Cortex of kidney (tissue), 1 donor: ENCODE results near the gene PPY.
"Not testable (repeated sequence)": the region's sequence is repeated elsewhere in the genome, so short reads cannot be mapped to it uniquely, and the experiment has no call there.

ENCODE experiments used
- DNase-seq: peaks from one replicate; lab custom pipeline; 2025; lab: John Stamatoyannopoulos, UW

Gene PPY

GRCh38 chr17:43962479-43962878 lies 20.2 kb upstream of the PPY start:
- no peak for DNase-seq

- no peak for DNase-seq
These were observed 19.7 kb upstream of the PPY start for GRCh38 chr17:43961954-43962353.

GRCh38 chr17:43961292-43961691 lies 19.0 kb upstream of the PPY start:
- DNase-seq = not testable (repeated sequence)

GRCh38 chr17:43958748-43959352 lies 16.6 kb upstream of the PPY start:
- DNase-seq = no peak

- no peak for DNase-seq
These were observed 13.9 kb upstream of the PPY start for GRCh38 chr17:43956222-43956621.

GRCh38 chr17:43953746-43954145 lies 11.5 kb upstream of the PPY start, which contains the start of gene PYY:
TSS of gene PYY (minus strand) at chr17:43953940. CDS start at chr17:43953483, 457 bp downstream.
- DNase-seq = no peak

GRCh38 chr17:43952724-43953666 lies 10.7 kb upstream of the PPY start:
- no peak for DNase-seq

- DNase-seq = no peak
These were observed 10.1 kb upstream of the PPY start for GRCh38 chr17:43952351-43952723.

GRCh38 chr17:43951750-43952149 lies 9.5 kb upstream of the PPY start:
- no peak for DNase-seq

- no peak for DNase-seq
These were observed 8.3 kb upstream of the PPY start for GRCh38 chr17:43950554-43950953.

GRCh38 chr17:43949781-43950180 lies 7.5 kb upstream of the PPY start:
- no peak for DNase-seq

- DNase-seq = no peak
These were observed 4.5 kb upstream of the PPY start for GRCh38 chr17:43946781-43947180.

- DNase-seq = no peak
These were observed 3.0 kb upstream of the PPY start for GRCh38 chr17:43945074-43945829.

GRCh38 chr17:43940630-43941029 lies 1.6 kb downstream of the PPY start:
- DNase-seq = no peak

GRCh38 chr17:43939886-43940285 lies 2.4 kb downstream of the PPY start:
- DNase-seq = no peak

GRCh38 chr17:43939452-43939851 lies 2.8 kb downstream of the PPY start:
- DNase-seq = not testable (repeated sequence)

GRCh38 chr17:43938838-43939182 lies 3.5 kb downstream of the PPY start:
- DNase-seq = no peak

GRCh38 chr17:43936434-43936833 lies 5.8 kb downstream of the PPY start:
- DNase-seq = no peak

GRCh38 chr17:43935926-43936261 lies 6.4 kb downstream of the PPY start:
- DNase-seq = no peak

- DNase-seq = no peak
These were observed 6.9 kb downstream of the PPY start for GRCh38 chr17:43935204-43935925.

GRCh38 chr17:43932923-43933322 lies 9.4 kb downstream of the PPY start:
- no peak for DNase-seq

GRCh38 chr17:43932357-43932756 lies 9.9 kb downstream of the PPY start:
- no peak for DNase-seq
